ENCODE measurements around the gene PPP1R14D. TPM values are rescaled to one million over a fixed set of nuclear protein-coding genes. Genes with fewer than 3 reads are reported as not detected.

The PPP1R14D gene
- total and polyA plus RNA-seq, 2 of the 8 experiments (the other 6 are each of a cell fraction or from before 2014, with no cell fraction given) = not detected

- no peaks in the 10 kb centered on the region for H3K23me2 ChIP-seq (ENCODE audit: low read depth, low read length)
- no peaks in the 10 kb centered on the region for H3K79me2 ChIP-seq (ENCODE audit: control insufficient read depth in 1 of 2, insufficient read depth in 2 of 2, low read length in 2 of 2)
- no peak overlapping the region for H3K4me2 ChIP-seq (ENCODE audit: insufficient read depth in 1 of 2, low read depth in 2 of 2, low read length in 2 of 2)
- no peak overlapping the region for H3K18ac ChIP-seq (ENCODE audit: extremely low read depth, low read length)
- no peaks in the 10 kb centered on the region; the same call in 1 of the 2 replicates for H3K79me1 ChIP-seq (ENCODE audit: low read depth, low read length)
- no peaks in the 10 kb centered on the region for H3K27me3 ChIP-seq (replicated peaks in 1 of 4; ENCODE audit: control insufficient read depth in 3 of 4, extremely low read depth in 1 of 4, insufficient read depth in 3 of 4, low read length in 3 of 4)
- H4K5ac ChIP-seq (ENCODE audit: insufficient read length, low read depth, low read length) = no peak overlapping the region
- TF ChIP-seq CTBP2 (IDR thresholded peaks at IDR 0.05; ENCODE audit: borderline replicate concordance, insufficient read depth, insufficient read length, low read length) (no peak), MAFK (IDR thresholded peaks at IDR 0.05; ENCODE audit: low read depth, low read length) (no peak), EZH2 (IDR thresholded peaks at IDR 0.05; ENCODE audit: low read depth, low read length, severe bottlenecking) (no peak), SIRT6 (IDR thresholded peaks at IDR 0.05; ENCODE audit: low read length) (no peak), POLR2AphosphoS5 (IDR thresholded peaks at IDR 0.05; ENCODE audit: low read depth, low read length) (no peak), TCF12 (IDR thresholded peaks at IDR 0.05; ENCODE audit: low read depth, low read length) (no peak)
- TF ChIP-seq, protein P1, sequence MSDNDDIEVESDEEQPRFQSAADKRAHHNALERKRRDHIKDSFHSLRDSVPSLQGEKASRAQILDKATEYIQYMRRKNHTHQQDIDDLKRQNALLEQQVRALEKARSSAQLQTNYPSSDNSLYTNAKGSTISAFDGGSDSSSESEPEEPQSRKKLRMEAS (IDR thresholded peaks at IDR 0.05) = no peak
- no peak for FAIRE-seq
- no peak overlapping the region for H2BK20ac ChIP-seq (ENCODE audit: low read length)
- H2AK5ac ChIP-seq (ENCODE audit: low read depth, low read length) = no peak overlapping the region
- no peak for DNase-seq (ENCODE audit: low read depth in 1 of 2, low spot score in 2 of 2)
- H2BK15ac ChIP-seq (ENCODE audit: low read length) = no peak overlapping the region
- WGBS, 2 experiments (ENCODE audit: extremely low coverage in 1 of 2, insufficient coverage in 1 of 2, insufficient read length in 1 of 2, insufficient replicate concordance in 2 of 2, low coverage in 1 of 2, low lambda C conversion rate in 2 of 2, missing lambda C conversion rate in 1 of 2) = 96% methylated on average over 17 of the region's 17 CpGs; no CpG with 5 or more reads in 1 of the 2 experiments
- CTCF ChIA-PET (ENCODE audit: partially characterized antibody) = interaction anchor here (0.6 to 15.3 kb wide), 10 partner anchors 13 to 250 kb away, joined by 3 to 184 read pairs (median 4); partner anchors contain the start of gene VPS18
- no peak overlapping the region for H2BK5ac ChIP-seq (ENCODE audit: low read depth, low read length)
- no peak overlapping the region for H2AFZ ChIP-seq (ENCODE audit: low read length)
- no peak overlapping the region for H4K8ac ChIP-seq (ENCODE audit: extremely low read depth, insufficient read depth, low read length)
- peaks cover 0 to 22% (median 12%) of the 10 kb centered on the region in 4 experiments; a peak in 6 of 7 replicates for H3K4me1 ChIP-seq (replicated peaks in 1 of 4; ENCODE audit: control insufficient read depth in 3 of 4, insufficient read depth in 4 of 4, low read length in 3 of 4)
- H2BK12ac ChIP-seq (ENCODE audit: low read depth, low read length) = no peak overlapping the region
- no peak overlapping the region for H3K4ac ChIP-seq (replicated peaks; ENCODE audit: insufficient read length, low read depth, low read length)
- peaks cover 0 to 2% of the 10 kb centered on the region in 2 experiments for H4K20me1 ChIP-seq (replicated peaks in 1 of 2; ENCODE audit: control insufficient read depth in 1 of 2, insufficient read depth in 2 of 2, low read length in 2 of 2)
- H3K23ac ChIP-seq (ENCODE audit: insufficient read length) = no peak overlapping the region
- H3K36me3 ChIP-seq (ENCODE audit: control insufficient read depth in 2 of 4, insufficient read depth in 4 of 4, low read length in 3 of 4) = peaks cover 0 to 14% (median 3%) of the 10 kb centered on the region in 4 experiments; a peak in 2 of 8 replicates
- H3K4me3 ChIP-seq (ENCODE audit: extremely low read depth in 1 of 4, insufficient read depth in 2 of 4, low read depth in 3 of 4, low read length in 4 of 4) = no peak overlapping the region
- no peak overlapping the region for H3K9ac ChIP-seq (replicated peaks in 1 of 4; ENCODE audit: extremely low read depth in 1 of 4, low read depth in 3 of 4, low read length in 3 of 4)
- no peak overlapping the region for H3K27ac ChIP-seq (ENCODE audit: low read depth, low read length)
- H3K14ac ChIP-seq (ENCODE audit: insufficient read length) = no peak overlapping the region
- no peak overlapping the region for H2BK120ac ChIP-seq (replicated peaks; ENCODE audit: low read depth, low read length)
- no peaks in the 10 kb centered on the region for H3K9me3 ChIP-seq (ENCODE audit: insufficient read depth in 2 of 2, low read depth in 1 of 2, low read length in 1 of 2)
- H3K56ac ChIP-seq (replicated peaks; ENCODE audit: insufficient read length, low read depth, low read length) = no peak overlapping the region
- POLR2A ChIA-PET (ENCODE audit: partially characterized antibody) = interaction anchor here (1.1 to 2.7 kb wide), 4 partner anchors 12 to 320 kb away, joined by 3 to 11 read pairs (median 5); no protein-coding TSS in a partner anchor
- H4K91ac ChIP-seq (replicated peaks; ENCODE audit: insufficient read length, low read length) = no peak overlapping the region
Measured at GRCh38 chr15:40770147-40770721, 58.3 kb downstream of the PPP1R14D start.
